ENCODE data around the gene PTPRT. TPM values are rescaled to one million over a fixed set of nuclear protein-coding genes. Genes with fewer than 3 reads are reported as not detected.

The PTPRT gene
- total RNA-seq, 1 experiment from 2014 or later: not detected

- no peak for DNase-seq (ENCODE audit: low spot score)
Measured at GRCh38 chr20:42197599-42197998, 992.1 kb downstream of the PTPRT start.

DNA sequence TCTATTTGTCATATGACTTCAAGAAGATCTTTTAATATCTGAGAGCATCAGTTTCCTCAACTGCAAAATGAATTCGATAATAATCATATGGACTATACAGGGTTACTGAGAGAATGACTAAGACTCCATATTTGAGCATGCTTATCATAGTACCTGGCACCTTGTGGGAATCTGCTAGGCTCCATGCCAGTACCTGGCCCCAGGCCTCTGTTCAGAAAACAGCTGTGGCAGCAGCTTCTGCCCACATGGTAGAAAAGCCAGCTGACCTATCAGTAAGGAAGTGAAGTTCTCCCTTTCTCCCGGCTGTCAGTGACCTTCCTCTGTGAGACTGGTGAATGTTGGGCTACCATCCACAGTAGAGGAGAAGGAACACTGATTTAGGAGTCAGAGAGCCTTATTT lies 996.6 kb downstream of the PTPRT start:
- DNase-seq (ENCODE audit: low spot score): no peak

- DNase-seq (ENCODE audit: low spot score): no peak
Measured at GRCh38 chr20:42192321-42192720, 997.4 kb downstream of the PTPRT start.

- DNase-seq (ENCODE audit: low spot score): no peak
Measured at GRCh38 chr20:42191140-42191860, 998.4 kb downstream of the PTPRT start.

GRCh38 chr20:42190084-42190483 lies 999.6 kb downstream of the PTPRT start:
- DNase-seq (ENCODE audit: low spot score): no peak

DNA sequence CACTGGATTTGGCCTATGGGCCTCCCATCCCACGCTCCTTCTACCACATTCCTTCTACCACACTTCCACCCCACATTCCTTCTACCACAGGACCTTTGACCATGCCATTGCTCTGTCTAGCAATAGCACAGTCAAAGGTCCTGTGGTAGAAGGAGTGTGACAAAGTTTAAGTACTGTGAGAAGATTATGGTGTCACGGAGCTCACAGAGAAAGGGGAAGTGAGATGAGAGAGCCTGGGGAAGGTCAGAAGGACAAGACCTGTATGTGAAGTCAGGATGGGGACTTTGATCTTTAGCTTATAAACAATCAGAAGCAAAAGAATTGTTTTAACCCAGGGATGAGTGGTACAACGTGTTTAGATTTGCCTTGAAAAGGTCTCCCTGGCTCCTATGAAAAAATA lies 1003.4 kb downstream of the PTPRT start:
- DNase-seq (ENCODE audit: low spot score): no peak

DNA sequence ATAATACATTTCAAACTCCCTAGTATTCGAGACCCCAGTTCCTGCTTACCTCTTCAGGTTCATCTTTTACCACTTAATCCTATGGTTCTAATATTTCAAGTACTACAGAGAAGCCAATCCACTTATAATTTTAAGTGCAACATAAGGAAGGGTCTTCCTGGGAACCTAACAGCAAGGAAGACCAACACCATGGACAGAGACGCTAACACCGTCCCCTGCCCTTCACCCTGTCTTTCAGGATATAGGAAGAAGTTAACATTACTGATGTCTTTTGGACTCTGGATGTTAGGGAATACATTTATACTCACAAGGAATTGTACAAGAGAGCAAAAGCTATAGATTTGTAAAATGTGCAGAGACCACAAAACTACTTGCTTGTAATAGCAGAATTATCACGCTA lies 1006.6 kb downstream of the PTPRT start:
- no peak for DNase-seq (ENCODE audit: low spot score)

DNA sequence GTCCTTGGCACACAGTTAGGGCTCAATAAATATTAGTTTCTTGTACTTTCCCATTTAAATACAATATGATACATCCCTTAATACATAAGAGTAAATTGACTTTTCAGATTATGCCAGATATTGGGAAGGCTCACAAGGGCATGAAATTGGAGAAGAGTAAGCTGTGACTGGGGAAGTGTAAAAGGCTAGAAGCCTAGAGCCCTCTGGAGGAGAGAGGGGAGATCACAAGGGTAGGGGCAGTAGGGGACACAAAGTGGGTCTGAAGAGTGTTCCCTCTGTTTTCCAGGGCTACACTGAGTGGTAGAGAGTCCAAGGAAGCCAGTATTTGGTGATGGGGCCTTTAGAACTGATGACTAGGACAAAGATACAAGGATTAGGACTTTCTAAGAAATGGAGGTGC lies 1008.6 kb downstream of the PTPRT start:
- DNase-seq (ENCODE audit: low spot score): no peak

DNA sequence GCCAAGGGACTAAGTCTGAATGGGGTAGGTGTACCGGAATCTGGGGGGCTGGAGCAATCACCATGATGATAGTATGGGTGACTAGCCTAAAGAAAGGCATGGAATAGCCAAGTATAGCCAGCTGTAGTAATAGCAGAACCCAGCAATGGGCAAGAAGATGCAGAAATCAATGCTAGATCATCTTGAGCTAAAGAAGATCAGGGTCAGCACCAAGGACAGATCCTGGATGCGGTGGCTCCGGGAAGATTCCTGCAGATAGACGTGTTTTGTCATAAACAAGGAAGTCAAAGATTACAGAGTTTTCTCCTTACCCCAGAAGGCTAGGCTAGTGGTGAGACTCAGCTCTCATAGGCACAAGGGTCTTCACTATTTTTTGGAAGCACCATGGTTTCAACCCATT lies 1009.9 kb downstream of the PTPRT start:
- DNase-seq (ENCODE audit: low spot score): no peak

- DNase-seq (ENCODE audit: low spot score): no peak
Measured at GRCh38 chr20:42173440-42173839, 1016.3 kb downstream of the PTPRT start.

DNA sequence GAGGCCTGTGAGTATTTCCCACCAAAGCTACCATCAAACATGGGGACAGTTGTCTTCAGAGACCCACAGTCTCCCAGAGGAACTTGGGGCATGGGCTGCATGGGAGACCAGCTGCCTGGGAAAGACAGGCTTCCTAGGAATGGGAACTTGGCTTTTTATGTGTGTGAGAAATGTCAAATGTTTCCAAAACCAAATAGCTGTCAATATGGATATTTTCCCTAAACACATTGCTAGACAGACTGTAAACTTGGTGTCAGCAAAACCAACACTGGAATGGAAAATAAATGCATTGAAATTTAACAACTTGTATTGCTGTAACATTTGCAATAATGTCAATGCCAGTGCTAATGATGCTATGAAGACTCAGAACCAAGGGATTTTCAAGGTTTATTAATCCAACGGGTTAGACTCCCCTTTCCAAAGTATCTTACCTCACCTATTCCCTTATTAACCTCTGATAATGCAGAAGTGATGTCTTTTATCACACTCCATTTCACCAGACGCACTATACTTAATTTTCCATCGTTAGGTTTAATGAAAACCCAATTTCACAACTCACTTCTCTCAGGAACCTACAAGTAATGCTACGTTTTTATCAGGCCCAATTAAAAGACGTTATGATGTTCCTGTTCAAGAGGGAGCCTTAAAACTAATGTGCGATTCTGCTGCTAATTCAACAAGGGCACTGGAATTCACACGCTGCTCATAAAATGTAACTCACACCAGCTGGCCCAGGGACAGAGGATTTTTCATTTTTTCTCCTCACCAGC lies 1025.4 kb downstream of the PTPRT start:
- DNase-seq (ENCODE audit: low spot score): no peak

DNA sequence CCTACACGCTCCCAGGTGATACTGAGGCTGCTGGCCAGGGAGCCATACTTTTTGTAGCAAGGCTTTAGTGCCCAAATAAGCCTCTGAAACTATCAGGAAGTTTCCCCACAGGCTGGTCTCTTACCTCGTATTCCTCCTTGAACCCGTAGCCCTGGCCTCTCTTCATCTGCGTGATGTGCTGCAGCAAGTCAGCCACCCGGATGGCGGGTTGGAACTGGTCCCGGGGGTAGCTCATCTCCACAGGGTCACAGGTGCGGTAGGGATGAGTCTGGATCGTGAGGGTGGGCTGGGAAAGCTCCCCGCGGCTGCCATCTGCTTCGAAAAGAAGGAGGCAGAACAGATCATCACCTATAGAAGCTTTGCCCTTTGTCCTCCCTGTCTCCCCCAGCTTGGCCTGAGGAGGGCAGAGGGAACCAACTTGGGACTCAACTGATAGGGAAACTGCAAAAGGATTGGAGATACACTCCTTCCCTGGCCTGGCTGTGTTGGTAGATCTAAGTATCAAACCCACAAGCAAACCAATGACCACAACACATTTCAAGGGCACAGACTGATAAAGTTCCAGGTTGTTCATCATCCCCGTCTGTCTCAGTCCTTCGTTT lies 1028.4 kb downstream of the PTPRT start:
- no peak for DNase-seq (ENCODE audit: low spot score)

DNA sequence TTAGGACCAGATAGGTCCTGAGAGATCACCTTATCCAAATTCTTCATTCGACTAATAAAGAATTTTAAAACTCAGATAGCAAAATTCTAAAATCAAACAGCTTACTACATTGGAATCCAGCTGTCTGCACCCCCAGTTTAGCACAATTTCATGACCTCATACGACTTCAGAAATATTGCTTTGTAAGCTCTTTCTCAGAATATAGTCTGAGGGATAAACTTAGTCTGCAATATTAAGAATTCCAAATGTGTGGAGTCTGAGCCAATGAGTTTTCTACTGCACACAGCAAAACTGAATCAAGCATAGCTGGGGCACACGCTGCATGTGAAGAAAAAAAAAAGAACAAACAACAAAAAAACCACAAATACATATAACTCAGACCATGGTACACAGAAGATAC lies 1029.9 kb downstream of the PTPRT start:
- DNase-seq (ENCODE audit: low spot score): no peak

DNA sequence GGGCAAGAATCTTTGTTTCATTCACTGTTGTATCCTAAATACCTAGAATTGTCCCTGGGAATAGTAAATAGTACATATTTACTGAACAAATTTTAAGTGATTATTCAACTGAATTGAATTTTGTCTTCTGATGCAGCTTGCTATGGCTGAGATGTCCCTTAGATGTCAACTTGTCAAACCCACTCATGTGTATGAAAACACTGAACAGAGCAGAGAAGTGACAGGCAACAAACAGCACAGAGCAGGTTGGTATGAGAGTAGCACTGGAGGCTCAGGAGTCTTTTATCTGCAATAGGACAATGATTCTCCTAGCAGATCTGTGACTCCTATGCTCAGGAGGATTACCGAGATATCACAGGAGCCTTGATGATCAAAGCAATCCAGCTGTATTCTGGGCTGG lies 1031.4 kb downstream of the PTPRT start:
- DNase-seq (ENCODE audit: low spot score): no peak

DNA sequence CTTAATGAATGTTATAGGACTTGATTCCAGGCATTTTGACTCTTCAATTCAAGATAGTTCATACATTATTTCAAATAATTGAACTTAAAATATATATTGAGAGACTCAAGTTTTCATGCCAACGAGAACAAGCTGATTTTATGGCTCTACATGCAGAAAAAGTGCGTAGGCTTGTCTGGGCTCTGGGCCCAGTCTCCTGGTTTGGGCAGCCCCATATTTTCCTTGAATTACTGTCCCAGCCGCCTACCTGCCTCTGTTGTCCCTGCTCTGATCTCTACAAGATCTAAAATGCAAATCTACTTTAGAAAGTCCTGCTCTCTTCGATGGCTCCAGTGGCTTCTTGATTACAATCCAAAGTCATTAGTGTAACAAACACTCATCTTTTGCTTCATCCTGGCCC lies 1034.1 kb downstream of the PTPRT start:
- DNase-seq (ENCODE audit: low spot score): no peak

DNA sequence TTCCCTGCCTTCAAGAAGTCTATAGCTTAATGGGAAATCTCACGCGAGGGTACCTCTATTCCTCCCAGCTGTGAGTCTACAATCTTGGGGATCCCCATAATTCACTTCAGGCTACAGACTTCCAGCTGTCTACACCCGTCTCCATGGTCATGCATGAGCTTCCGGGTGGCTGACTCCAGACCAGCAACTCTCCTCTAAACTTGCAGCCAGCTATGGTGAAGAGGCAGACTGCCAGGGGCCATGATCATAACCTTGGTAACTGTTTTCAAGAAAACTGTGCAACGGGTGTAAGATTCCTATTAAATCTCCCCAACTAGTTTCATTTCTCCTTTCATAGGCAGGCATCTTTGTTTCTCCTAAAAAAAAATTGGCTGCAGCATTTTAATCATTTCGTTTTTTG lies 1037.1 kb downstream of the PTPRT start:
- DNase-seq (ENCODE audit: low spot score): no peak

DNA sequence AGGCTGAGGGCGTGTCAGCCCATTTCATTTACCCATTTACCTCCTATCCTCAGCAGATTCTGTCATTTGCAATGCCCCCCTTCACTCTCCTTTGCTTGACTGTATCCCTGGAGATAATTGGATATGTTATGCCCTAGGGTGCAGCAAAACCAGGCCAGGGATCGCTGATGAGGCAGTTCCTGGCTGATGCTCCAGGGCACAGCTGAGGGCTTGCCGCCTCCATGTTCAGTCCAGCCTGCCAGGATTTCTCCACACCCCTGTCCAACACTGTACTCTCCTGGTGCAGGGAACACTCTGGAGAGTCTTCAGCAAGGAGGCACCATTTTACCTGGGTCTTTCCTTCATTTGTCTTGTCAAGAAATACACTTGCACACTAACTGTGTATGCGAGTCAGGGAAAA lies 1039.5 kb downstream of the PTPRT start:
- DNase-seq (ENCODE audit: low spot score): no peak

DNA sequence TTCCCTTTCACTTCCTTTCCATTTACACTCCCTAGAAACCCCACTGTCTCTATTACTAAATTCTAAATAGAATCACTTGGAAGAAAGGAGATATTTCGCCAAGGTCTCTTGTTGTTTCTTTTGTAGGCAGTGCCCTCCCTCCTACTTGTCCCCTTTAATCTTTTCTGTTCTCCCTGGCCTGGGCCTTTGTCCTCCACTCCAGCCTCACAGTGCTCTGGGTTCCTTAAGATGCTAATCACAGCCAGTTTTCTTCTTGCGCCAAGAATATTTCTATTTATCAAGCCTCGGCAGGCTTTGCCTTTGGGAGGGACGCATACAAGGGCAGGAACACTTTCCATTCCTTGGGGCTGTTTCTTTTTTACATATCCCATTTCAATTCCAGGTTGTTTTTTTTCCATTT lies 1051.0 kb downstream of the PTPRT start:
- DNase-seq (ENCODE audit: low spot score): no peak

- DNase-seq (ENCODE audit: low spot score): no peak
Measured at GRCh38 chr20:42134265-42135098, 1055.2 kb downstream of the PTPRT start.

DNA sequence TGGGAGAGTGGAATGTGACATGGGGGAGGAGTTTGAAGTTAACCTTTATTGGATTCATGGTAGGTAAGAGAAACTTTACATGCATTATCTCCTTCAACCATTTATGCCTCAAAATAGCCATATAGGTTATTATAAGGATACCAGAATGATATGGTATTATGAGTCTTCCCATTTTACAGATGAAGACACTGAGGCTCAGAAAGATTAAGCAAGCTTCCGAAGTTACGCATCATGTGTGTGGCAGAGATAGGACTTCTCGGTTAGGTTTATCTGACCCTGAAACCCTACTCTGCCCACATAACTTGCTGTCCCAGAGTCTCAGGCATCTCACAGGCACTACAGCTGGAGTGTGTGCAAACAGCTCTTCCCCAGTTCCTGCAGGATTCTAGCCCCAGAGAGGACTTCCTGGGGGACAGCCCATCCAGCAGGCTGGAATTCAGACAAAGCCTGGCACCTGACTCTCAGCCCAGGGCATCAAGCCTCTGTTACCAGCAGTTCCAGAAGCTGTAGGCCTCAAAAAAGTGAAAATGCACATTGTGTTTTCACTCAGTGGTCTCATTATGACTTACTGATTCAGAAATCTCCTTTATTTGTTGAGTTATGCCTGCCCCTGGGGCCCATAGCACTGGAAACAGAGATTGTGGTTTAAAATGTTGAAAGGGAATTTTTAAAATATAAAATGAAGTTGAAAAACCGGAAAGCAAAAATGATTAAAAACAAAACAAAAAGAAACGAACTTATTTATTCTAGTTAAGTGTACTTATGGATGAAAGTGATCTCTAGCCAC lies 1058.7 kb downstream of the PTPRT start:
- DNase-seq (ENCODE audit: low spot score): no peak

- DNase-seq (ENCODE audit: low spot score): no peak
Measured at GRCh38 chr20:42125426-42125825, 1064.3 kb downstream of the PTPRT start.
